GM23338 (cell line): ENCODE data around the gene SRPK2.
"Not testable (repeated sequence)": the region's sequence is repeated elsewhere in the genome, so short reads cannot be mapped to it uniquely, and the experiment has no call there.

Experiments used
- CREB1 ChIP-seq: fragments of 250-450 bp; sonication (Bioruptor Pico); IDR thresholded peaks from 2 replicates; pipeline ENCODE4 v1.5.0; 2020; ENCODE audit warnings: low read depth, mild to moderate bottlenecking, moderate library complexity
- EZH2 ChIP-seq: fragments of 200-600 bp; sonication (generic); IDR thresholded peaks from one replicate; pipeline ENCODE4 v1.8.0; 2017; ENCODE audit warnings: antibody characterized with exemption, mild to moderate bottlenecking, low read depth; ENCODE audit not compliant: unreplicated experiment
- EZH2phosphoT487 ChIP-seq: fragments of 200-600 bp; sonication (generic); IDR thresholded peaks from one replicate; pipeline ENCODE4 v1.8.1; 2018; ENCODE audit warnings: antibody characterized with exemption; ENCODE audit not compliant: unreplicated experiment
- JUNB ChIP-seq: IDR thresholded peaks from one replicate; pipeline ENCODE4 v1.6.1; 2016; ENCODE audit warnings: antibody characterized with exemption; ENCODE audit not compliant: unreplicated experiment
- NANOG ChIP-seq: IDR thresholded peaks from 2 replicates; pipeline ENCODE4 v1.6.1; 2016; ENCODE audit warnings: antibody characterized with exemption, borderline replicate concordance
- POLR2AphosphoS5 ChIP-seq: IDR thresholded peaks from 2 replicates; pipeline ENCODE4 v1.6.1; 2016; ENCODE audit warnings: antibody characterized with exemption, low read depth
- ZNF331 ChIP-seq: fragments of 250-450 bp; sonication (Bioruptor Pico); IDR thresholded peaks from 2 replicates; pipeline ENCODE4 v1.5.0; 2020; ENCODE audit warnings: low read depth, mild to moderate bottlenecking, moderate library complexity
- TF ChIP-seq, protein P1 (sequence below), 2 experiments: fragments of 200-600 bp in 1 of 2; sonication (generic) in 1 of 2; conservative IDR thresholded peaks; 2 replicates each; pipeline versions ENCODE4 v1.5.1 to v1.6.1; 2016 to 2017; ENCODE audit warnings: antibody characterized with exemption in 2 of 2, low read depth in 2 of 2, mild to moderate bottlenecking in 2 of 2, moderate library complexity in 1 of 2
- TF ChIP-seq, protein P2 (sequence below): IDR thresholded peaks from one replicate; pipeline ENCODE4 v1.6.1; 2018; ENCODE audit warnings: antibody characterized with exemption; ENCODE audit not compliant: unreplicated experiment
- TF ChIP-seq, protein P3 (sequence below): fragments of 250-450 bp; sonication (Bioruptor Pico); IDR thresholded peaks from 2 replicates; pipeline ENCODE4 v1.5.0; 2020; ENCODE audit warnings: mild to moderate bottlenecking, moderate library complexity

DNA sequence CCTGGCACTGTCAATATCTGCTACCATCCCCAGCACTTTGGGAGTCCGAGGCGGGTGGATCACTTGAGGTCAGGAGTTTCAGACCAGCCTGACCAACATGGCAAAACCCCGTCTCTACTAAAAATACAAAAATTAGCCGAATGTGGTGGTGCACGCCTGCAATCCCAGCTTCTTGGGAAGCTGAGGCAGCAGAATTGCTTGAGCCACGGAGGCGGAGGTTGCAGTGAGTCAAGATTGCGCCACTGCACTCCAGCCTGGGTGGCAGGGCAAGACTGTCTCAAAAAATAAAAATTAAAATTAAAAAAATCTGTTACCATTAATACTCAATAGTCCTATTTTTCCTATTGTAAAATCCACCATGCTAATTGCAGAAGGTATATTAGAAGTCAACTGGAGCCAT lies 64.1 kb downstream of the SRPK2 start:
- TF ChIP-seq, protein P1, sequence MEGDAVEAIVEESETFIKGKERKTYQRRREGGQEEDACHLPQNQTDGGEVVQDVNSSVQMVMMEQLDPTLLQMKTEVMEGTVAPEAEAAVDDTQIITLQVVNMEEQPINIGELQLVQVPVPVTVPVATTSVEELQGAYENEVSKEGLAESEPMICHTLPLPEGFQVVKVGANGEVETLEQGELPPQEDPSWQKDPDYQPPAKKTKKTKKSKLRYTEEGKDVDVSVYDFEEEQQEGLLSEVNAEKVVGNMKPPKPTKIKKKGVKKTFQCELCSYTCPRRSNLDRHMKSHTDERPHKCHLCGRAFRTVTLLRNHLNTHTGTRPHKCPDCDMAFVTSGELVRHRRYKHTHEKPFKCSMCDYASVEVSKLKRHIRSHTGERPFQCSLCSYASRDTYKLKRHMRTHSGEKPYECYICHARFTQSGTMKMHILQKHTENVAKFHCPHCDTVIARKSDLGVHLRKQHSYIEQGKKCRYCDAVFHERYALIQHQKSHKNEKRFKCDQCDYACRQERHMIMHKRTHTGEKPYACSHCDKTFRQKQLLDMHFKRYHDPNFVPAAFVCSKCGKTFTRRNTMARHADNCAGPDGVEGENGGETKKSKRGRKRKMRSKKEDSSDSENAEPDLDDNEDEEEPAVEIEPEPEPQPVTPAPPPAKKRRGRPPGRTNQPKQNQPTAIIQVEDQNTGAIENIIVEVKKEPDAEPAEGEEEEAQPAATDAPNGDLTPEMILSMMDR (conservative IDR thresholded peaks at IDR 0.05; ENCODE audit: low read depth in 2 of 2), result not testable (repeated sequence)
- not testable (repeated sequence) for TF ChIP-seq CREB1 (CRISPR knock-in tag); POLR2AphosphoS5; EZH2; EZH2phosphoT487; JUNB; ZNF331; NANOG
- TF ChIP-seq, protein P2, sequence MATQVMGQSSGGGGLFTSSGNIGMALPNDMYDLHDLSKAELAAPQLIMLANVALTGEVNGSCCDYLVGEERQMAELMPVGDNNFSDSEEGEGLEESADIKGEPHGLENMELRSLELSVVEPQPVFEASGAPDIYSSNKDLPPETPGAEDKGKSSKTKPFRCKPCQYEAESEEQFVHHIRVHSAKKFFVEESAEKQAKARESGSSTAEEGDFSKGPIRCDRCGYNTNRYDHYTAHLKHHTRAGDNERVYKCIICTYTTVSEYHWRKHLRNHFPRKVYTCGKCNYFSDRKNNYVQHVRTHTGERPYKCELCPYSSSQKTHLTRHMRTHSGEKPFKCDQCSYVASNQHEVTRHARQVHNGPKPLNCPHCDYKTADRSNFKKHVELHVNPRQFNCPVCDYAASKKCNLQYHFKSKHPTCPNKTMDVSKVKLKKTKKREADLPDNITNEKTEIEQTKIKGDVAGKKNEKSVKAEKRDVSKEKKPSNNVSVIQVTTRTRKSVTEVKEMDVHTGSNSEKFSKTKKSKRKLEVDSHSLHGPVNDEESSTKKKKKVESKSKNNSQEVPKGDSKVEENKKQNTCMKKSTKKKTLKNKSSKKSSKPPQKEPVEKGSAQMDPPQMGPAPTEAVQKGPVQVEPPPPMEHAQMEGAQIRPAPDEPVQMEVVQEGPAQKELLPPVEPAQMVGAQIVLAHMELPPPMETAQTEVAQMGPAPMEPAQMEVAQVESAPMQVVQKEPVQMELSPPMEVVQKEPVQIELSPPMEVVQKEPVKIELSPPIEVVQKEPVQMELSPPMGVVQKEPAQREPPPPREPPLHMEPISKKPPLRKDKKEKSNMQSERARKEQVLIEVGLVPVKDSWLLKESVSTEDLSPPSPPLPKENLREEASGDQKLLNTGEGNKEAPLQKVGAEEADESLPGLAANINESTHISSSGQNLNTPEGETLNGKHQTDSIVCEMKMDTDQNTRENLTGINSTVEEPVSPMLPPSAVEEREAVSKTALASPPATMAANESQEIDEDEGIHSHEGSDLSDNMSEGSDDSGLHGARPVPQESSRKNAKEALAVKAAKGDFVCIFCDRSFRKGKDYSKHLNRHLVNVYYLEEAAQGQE, result not testable (repeated sequence)
- TF ChIP-seq, protein P3, sequence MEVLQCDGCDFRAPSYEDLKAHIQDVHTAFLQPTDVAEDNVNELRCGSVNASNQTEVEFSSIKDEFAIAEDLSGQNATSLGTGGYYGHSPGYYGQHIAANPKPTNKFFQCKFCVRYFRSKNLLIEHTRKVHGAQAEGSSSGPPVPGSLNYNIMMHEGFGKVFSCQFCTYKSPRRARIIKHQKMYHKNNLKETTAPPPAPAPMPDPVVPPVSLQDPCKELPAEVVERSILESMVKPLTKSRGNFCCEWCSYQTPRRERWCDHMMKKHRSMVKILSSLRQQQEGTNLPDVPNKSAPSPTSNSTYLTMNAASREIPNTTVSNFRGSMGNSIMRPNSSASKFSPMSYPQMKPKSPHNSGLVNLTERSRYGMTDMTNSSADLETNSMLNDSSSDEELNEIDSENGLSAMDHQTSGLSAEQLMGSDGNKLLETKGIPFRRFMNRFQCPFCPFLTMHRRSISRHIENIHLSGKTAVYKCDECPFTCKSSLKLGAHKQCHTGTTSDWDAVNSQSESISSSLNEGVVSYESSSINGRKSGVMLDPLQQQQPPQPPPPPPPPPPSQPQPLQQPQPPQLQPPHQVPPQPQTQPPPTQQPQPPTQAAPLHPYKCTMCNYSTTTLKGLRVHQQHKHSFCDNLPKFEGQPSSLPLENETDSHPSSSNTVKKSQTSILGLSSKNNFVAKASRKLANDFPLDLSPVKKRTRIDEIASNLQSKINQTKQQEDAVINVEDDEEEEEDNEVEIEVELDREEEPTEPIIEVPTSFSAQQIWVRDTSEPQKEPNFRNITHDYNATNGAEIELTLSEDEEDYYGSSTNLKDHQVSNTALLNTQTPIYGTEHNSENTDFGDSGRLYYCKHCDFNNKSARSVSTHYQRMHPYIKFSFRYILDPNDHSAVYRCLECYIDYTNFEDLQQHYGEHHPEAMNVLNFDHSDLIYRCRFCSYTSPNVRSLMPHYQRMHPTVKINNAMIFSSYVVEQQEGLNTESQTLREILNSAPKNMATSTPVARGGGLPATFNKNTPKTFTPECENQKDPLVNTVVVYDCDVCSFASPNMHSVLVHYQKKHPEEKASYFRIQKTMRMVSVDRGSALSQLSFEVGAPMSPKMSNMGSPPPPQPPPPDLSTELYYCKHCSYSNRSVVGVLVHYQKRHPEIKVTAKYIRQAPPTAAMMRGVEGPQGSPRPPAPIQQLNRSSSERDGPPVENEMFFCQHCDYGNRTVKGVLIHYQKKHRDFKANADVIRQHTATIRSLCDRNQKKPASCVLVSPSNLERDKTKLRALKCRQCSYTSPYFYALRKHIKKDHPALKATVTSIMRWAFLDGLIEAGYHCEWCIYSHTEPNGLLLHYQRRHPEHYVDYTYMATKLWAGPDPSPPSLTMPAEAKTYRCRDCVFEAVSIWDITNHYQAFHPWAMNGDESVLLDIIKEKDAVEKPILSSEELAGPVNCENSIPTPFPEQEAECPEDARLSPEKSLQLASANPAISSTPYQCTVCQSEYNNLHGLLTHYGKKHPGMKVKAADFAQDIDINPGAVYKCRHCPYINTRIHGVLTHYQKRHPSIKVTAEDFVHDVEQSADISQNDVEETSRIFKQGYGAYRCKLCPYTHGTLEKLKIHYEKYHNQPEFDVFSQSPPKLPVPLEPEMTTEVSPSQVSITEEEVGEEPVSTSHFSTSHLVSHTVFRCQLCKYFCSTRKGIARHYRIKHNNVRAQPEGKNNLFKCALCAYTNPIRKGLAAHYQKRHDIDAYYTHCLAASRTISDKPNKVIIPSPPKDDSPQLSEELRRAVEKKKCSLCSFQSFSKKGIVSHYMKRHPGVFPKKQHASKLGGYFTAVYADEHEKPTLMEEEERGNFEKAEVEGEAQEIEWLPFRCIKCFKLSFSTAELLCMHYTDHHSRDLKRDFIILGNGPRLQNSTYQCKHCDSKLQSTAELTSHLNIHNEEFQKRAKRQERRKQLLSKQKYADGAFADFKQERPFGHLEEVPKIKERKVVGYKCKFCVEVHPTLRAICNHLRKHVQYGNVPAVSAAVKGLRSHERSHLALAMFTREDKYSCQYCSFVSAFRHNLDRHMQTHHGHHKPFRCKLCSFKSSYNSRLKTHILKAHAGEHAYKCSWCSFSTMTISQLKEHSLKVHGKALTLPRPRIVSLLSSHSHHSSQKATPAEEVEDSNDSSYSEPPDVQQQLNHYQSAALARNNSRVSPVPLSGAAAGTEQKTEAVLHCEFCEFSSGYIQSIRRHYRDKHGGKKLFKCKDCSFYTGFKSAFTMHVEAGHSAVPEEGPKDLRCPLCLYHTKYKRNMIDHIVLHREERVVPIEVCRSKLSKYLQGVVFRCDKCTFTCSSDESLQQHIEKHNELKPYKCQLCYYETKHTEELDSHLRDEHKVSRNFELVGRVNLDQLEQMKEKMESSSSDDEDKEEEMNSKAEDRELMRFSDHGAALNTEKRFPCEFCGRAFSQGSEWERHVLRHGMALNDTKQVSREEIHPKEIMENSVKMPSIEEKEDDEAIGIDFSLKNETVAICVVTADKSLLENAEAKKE (CRISPR knock-in tag), result not testable (repeated sequence)
